Endothelial cell (in vitro differentiated cells): ENCODE results near the gene ECEL1. TPM values are rescaled to one million over a fixed set of nuclear protein-coding genes. Genes with fewer than 3 reads are reported as not detected.

Source experiments
- DNase-seq: peaks from one replicate; pipeline ENCODE4 v3.0.0; 2021; ENCODE audit warnings: low spot score
- H3K27ac Mint-ChIP-seq: one replicate; pipeline ENCODE4 v1.8.0; 2021; ENCODE audit warnings: mixed read lengths, inconsistent platforms; ENCODE audit not compliant: unreplicated experiment
- H3K27me3 Mint-ChIP-seq: one replicate; pipeline ENCODE4 v1.8.0; 2021; ENCODE audit warnings: mild to moderate bottlenecking, moderate library complexity, mixed read lengths, inconsistent platforms; ENCODE audit not compliant: unreplicated experiment
- H3K36me3 Mint-ChIP-seq: one replicate; pipeline ENCODE4 v1.8.0; 2021; ENCODE audit warnings: mild to moderate bottlenecking, low read depth, mixed read lengths, inconsistent platforms; ENCODE audit not compliant: unreplicated experiment
- H3K4me1 Mint-ChIP-seq: one replicate; pipeline ENCODE4 v1.8.0; 2021; ENCODE audit warnings: mild to moderate bottlenecking, mixed read lengths, inconsistent platforms; ENCODE audit not compliant: unreplicated experiment
- H3K4me3 Mint-ChIP-seq: one replicate; pipeline ENCODE4 v1.8.0; 2021; ENCODE audit warnings: mild to moderate bottlenecking, mixed read lengths, inconsistent platforms; ENCODE audit not compliant: unreplicated experiment
- H3K9me3 Mint-ChIP-seq: one replicate; pipeline ENCODE4 v1.8.0; 2021; ENCODE audit warnings: mixed read lengths, inconsistent platforms; ENCODE audit not compliant: unreplicated experiment
- CTCF ChIP-seq: fragments of 200-600 bp; sonication (generic); IDR thresholded peaks from one replicate; pipeline ENCODE4 v1.5.0; 2021; ENCODE audit warnings: antibody characterized with exemption; ENCODE audit not compliant: unreplicated experiment
- total RNA-seq: library from RNA; stranded (reverse); fragmentation: NEBNext Ultra II Directional; extraction: Animal tissue kit (Norgen Biotek cat#: 25700); gene quantifications from one replicate; pipeline ENCODE4 v1.2.1, GENCODE V29; 2021; ENCODE audit not compliant: unreplicated experiment

ECEL1 gene
- total RNA-seq, 1 donor from 2014 or later, result not detected

DNA sequence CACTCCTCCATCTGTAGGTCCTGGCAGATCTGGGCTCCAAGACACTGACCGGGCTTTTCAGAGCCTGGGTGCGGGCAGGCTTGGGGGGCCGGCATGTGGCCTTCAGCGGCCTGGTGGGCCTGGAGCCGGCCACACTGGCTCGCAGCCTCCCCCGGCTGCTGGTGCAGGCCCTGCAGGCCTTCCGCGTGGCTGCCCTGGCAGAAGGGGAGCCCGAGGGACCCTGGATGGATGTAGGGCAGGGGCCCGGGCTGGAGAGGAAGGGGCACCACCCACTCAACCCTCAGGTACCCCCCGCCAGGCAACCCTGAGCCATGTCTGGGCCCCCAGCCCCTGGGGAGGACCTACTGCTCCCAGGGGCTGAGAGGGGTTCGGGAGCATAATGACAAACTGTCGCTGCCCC lies 37.6 kb upstream of the ECEL1 start:
- Mint-ChIP-seq H3K4me1 (peaks cover 2% of the 10 kb centered on the region), H3K9me3 (no peaks in the 10 kb centered on the region), H3K27me3 (peaks cover 9% of the 10 kb centered on the region), H3K4me3 (no peak overlapping the region), H3K36me3 (no peaks in the 10 kb centered on the region), H3K27ac (no peak overlapping the region)
- no peak for TF ChIP-seq CTCF
- no peak for DNase-seq

DNA sequence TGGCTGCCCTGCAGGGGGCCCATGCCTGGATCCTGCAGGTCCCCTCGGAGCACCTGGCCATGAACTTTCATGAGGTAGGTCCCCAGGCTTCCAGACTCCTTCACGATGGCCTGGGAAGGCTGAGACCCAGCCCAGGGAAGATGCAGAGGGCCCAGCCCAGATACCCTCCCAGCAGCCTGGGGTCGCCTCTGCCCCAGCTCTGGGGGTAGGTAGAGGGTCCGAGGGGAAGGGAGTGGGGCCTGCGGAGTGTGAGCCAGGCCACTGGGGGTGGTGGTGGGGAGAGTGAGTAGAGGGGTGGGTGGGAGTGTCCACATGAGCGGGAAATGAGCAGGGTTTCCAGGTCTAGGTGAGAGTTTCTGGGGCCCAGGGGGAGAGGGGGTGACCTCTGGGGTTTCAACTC lies 37.1 kb upstream of the ECEL1 start:
- no peak for DNase-seq
- no peaks in the 10 kb centered on the region for H3K36me3 Mint-ChIP-seq
- no peak for TF ChIP-seq CTCF
- H3K27me3 Mint-ChIP-seq, result peaks cover 9% of the 10 kb centered on the region
- H3K4me3 Mint-ChIP-seq, result no peak overlapping the region
- no peaks in the 10 kb centered on the region for H3K9me3 Mint-ChIP-seq
- H3K27ac Mint-ChIP-seq, result no peak overlapping the region
- peaks cover 2% of the 10 kb centered on the region for H3K4me1 Mint-ChIP-seq

DNA sequence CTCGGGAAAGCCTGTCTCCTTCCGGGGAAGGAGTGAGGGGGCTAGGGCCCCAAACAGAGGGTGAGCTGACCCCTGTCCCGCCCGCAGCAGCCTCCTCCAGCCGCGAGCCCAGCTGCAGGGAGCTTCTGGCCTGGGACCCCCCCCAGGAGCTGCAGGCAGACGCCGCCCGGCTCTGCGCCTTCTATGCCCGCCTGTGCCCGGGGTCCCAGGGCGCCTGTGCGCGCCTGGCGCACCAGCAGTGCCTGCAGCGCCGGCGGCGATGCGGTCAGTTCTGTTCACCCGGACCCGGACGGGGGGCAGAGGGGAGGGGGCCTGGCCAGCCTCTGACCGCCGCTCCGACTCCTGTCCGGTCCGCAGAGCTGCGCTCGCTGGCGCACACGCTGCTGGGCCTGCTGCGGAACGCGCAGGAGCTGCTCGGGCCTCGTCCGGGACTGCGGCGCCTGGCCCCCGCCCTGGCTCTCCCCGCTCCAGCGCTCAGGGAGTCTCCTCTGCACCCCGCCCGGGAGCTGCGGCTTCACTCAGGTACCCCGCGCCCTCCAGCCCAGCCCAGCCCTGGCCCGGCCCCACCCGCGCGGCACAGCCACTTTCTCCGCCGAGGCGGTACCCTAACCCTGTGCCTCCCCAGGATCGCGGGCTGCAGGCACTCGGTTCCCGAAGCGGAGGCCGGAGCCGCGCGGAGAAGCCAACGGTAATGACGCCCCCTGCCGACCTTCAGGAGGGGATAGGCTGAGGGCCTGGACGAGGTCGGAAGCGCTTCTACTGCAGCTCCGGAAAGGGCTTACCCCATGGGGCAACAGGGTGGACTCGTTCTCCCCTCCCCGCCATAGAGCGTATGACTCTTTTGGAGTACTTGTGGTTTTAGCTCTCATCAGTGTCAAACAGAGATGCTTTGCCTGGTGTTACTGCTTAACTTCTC lies 36.3 kb upstream of the ECEL1 start:
- peak; percentile 69 for DNase-seq
- Mint-ChIP-seq H3K27ac (no peak overlapping the region), H3K27me3 (peaks cover 9% of the 10 kb centered on the region), H3K9me3 (no peaks in the 10 kb centered on the region), H3K4me3 (no peak overlapping the region), H3K36me3 (no peaks in the 10 kb centered on the region), H3K4me1 (peaks cover 2% of the 10 kb centered on the region)
- peak; percentile 27 for TF ChIP-seq CTCF

GRCh38 chr2:232523402-232523681 lies 35.7 kb upstream of the ECEL1 start:
- Mint-ChIP-seq H3K27ac (no peak overlapping the region), H3K4me1 (peaks cover 2% of the 10 kb centered on the region), H3K4me3 (no peak overlapping the region), H3K27me3 (peaks cover 7% of the 10 kb centered on the region), H3K9me3 (no peaks in the 10 kb centered on the region), H3K36me3 (no peaks in the 10 kb centered on the region)
- TF ChIP-seq CTCF, result no peak
- DNase-seq, result no peak

DNA sequence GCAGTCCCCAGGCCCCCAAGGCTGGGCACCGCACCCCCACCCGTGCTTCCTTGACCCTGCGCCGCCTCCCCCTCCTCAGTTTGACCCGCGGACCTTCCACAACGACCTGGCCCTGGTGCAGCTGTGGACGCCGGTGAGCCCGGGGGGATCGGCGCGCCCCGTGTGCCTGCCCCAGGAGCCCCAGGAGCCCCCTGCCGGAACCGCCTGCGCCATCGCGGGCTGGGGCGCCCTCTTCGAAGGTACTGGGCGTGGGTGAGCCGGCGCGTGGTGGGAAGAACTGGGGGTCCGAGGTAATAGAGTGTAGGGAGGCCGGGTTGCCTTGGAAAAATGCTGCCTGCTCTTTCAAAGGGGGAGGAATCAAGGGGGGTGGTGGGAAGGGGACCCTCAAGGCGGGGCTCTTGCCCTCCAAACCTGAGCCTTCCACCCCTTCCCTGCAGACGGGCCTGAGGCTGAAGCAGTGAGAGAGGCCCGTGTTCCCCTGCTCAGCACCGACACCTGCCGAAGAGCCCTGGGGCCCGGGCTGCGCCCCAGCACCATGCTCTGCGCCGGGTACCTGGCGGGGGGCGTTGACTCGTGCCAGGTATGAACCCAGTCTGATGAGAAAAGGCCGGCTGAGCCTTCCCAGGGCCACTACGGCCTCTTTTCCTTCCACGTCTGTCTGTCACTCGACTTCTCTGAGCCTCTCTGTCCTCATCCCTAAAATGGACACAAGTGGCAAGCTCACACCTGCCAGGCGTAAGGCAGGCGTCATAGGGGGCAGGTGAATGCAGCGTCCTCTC lies 35.2 kb upstream of the ECEL1 start:
- Mint-ChIP-seq H3K4me1 (peaks cover 2% of the 10 kb centered on the region), H3K4me3 (no peak overlapping the region), H3K9me3 (no peaks in the 10 kb centered on the region), H3K27ac (no peak overlapping the region), H3K36me3 (no peaks in the 10 kb centered on the region), H3K27me3 (peaks cover 5% of the 10 kb centered on the region)
- TF ChIP-seq CTCF, result no peak
- DNase-seq, result no peak
